HCT116 (cell line): ENCODE data around the gene EGF. TPM values are rescaled to one million over a fixed set of nuclear protein-coding genes. Genes with fewer than 3 reads are reported as not detected.
A peak's percentile ranks its signal among the peaks of the same experiment; 100 is the strongest.

Experiments
- ATAC-seq: fragments of 200-7000 bp; cut with Tn5 transposase; 2 replicates; pipeline ENCODE4 v1.9.1; 2020; ENCODE audit warnings: mild to moderate bottlenecking, moderate library complexity
- BruUV-seq: library from RNA; stranded (reverse); fragments of 400-500 nt; replicated peaks from 2 replicates; lab custom pipeline; 2021; lab: Mats Ljungman, UMichigan
- CTCF ChIA-PET: fragments of 300-600 bp; sonication (Branson Sonifier 250); formaldehyde crosslinking; loops from one replicate; lab custom pipeline; 2021; ENCODE audit warnings: antibody characterized with exemption; lab: Charles Lee
- POLR2A ChIA-PET: fragments of 300-600, 350-600 bp; sonication (Branson Sonifier 250); formaldehyde crosslinking; loops from one replicate; lab custom pipeline; 2021; ENCODE audit warnings: antibody characterized with exemption; lab: Charles Lee
- RAD21 ChIA-PET, 2 experiments: fragments of 300-600 bp; sonication (Branson Sonifier 250); formaldehyde crosslinking; loops; one replicate each; lab custom pipeline; 2023; ENCODE audit warnings: low total read pairs in 2 of 2; ENCODE audit not compliant: uncharacterized antibody in 2 of 2, unreplicated experiment in 2 of 2, low non-redundant PET in 1 of 2; lab: Charles Lee
- DNase-seq: peaks from one replicate; pipeline ENCODE4 v3.0.0-alpha.2; 2010; ENCODE audit warnings: low read depth, low spot score
- H2AFZ ChIP-seq: fragments of 200-600 bp; shearing (Covaris generic), sonication (generic); 2 replicates; pipeline ENCODE4 v1.6.1; 2017; ENCODE audit warnings: low read depth, mixed run types, mixed read lengths, antibody characterized with exemption, low read length; ENCODE audit not compliant: poor library complexity, severe bottlenecking
- H3K27ac ChIP-seq: 2 replicates; pipeline ENCODE4 v1.5.1; 2012; ENCODE audit warnings: low read depth, low read length
- H3K27me3 ChIP-seq: fragments of 200-600 bp; sonication (generic); 2 replicates; pipeline ENCODE4 v1.6.1; 2016; ENCODE audit warnings: mixed run types, low read length, mixed read lengths; ENCODE audit not compliant: insufficient read depth
- H3K36me3 ChIP-seq, 2 experiments: fragments of 200-500 bp in 1 of 2; fragments of 200-600 bp in 1 of 2; sonication (Bioruptor generic) in 1 of 2; sonication (generic) in 1 of 2; 2 replicates each; pipeline versions ENCODE4 v1.5.1 to v1.6.1; 2014 to 2016; ENCODE audit warnings: low read length in 2 of 2, inconsistent platforms in 1 of 2, mixed read lengths in 1 of 2, mixed run types in 1 of 2; ENCODE audit not compliant: insufficient read depth in 2 of 2, control insufficient read depth in 1 of 2
- H3K4me1 ChIP-seq, 2 experiments: fragments of 200-600 bp in 1 of 2; sonication (generic) in 1 of 2; 2 replicates each; pipeline versions ENCODE4 v1.5.1 to v1.6.1; 2012 to 2017; ENCODE audit warnings: low read length in 2 of 2, inconsistent platforms in 1 of 2, mild to moderate bottlenecking in 1 of 2, mixed read lengths in 1 of 2, mixed run types in 1 of 2, moderate library complexity in 1 of 2; ENCODE audit not compliant: insufficient read depth in 2 of 2, control insufficient read depth in 1 of 2
- H3K4me2 ChIP-seq: fragments of 200-600 bp; sonication (generic); 2 replicates; pipeline ENCODE4 v1.6.1; 2017; ENCODE audit warnings: mixed run types, low read length, mixed read lengths
- H3K4me3 ChIP-seq, 2 experiments: fragments of 200-600 bp in 1 of 2; sonication (generic) in 1 of 2; replicated peaks in 1 of 2; 2 replicates each; pipeline ENCODE4 v1.5.1; 2011 to 2016; ENCODE audit warnings: low read length in 2 of 2, control low read depth in 1 of 2, low read depth in 1 of 2, mild to moderate bottlenecking in 1 of 2, mixed read lengths in 1 of 2, mixed run types in 1 of 2
- H3K79me2 ChIP-seq: fragments of 200-600 bp; sonication (generic); 2 replicates; pipeline ENCODE4 v1.6.1; 2017; ENCODE audit warnings: mild to moderate bottlenecking, mixed run types, low read length, moderate library complexity, mixed read lengths; ENCODE audit not compliant: insufficient read depth
- H3K9ac ChIP-seq: fragments of 200-600 bp; sonication (generic); 2 replicates; pipeline ENCODE4 v1.6.1; 2016; ENCODE audit warnings: low read length, mixed read lengths
- H3K9me2 ChIP-seq: fragments of 200-600 bp; sonication (generic), shearing (Covaris generic); 2 replicates; pipeline ENCODE4 v1.6.1; 2017; ENCODE audit warnings: mixed run types, mild to moderate bottlenecking, moderate library complexity; ENCODE audit not compliant: insufficient read depth
- H3K9me3 ChIP-seq, 2 experiments: fragments of 200-500 bp in 1 of 2; fragments of 200-600 bp in 1 of 2; sonication (Bioruptor generic) in 1 of 2; sonication (generic) in 1 of 2; 2 replicates each; pipeline ENCODE4 v1.6.1; 2014 to 2017; ENCODE audit warnings: low read length in 2 of 2, mixed read lengths in 2 of 2, inconsistent platforms in 1 of 2, low read depth in 1 of 2, mild to moderate bottlenecking in 1 of 2, mixed run types in 1 of 2, moderate library complexity in 1 of 2; ENCODE audit not compliant: control insufficient read depth in 1 of 2, insufficient read depth in 1 of 2
- H4K20me1 ChIP-seq: fragments of 200-600 bp; sonication (generic), shearing (Covaris generic); 2 replicates; pipeline ENCODE4 v1.6.1; 2017; ENCODE audit warnings: mixed run types, mild to moderate bottlenecking, moderate library complexity; ENCODE audit not compliant: insufficient read depth
- CEBPB ChIP-seq: IDR thresholded peaks from 2 replicates; pipeline ENCODE4 v1.6.1; 2012; ENCODE audit warnings: low read depth
- RAD21 ChIP-seq: IDR thresholded peaks from 2 replicates; pipeline ENCODE4 v1.6.1; 2012; ENCODE audit warnings: low read depth, mild to moderate bottlenecking
- ZFX ChIP-seq: fragments of 450-650 bp; IDR thresholded peaks from 2 replicates; pipeline ENCODE4 v1.6.1; 2017
- intact Hi-C: fragments of 100-400 bp; cut with micrococcal nuclease; formaldehyde crosslinking; loops from 2 replicates; pipeline ENCODE4 v1.10.0; 2022
- total RNA-seq: library from RNA; stranded (reverse); gene quantifications from one replicate; pipeline ENCODE4 v1.2.1, GENCODE V29; 2021; ENCODE audit not compliant: unreplicated experiment
- TF ChIP-seq, protein P1 (sequence below), 3 experiments: fragments of 200-600 bp in 1 of 3; sonication (generic) in 1 of 3; IDR thresholded peaks in 2 of 3; conservative IDR thresholded peaks in 1 of 3; 2 replicates each; pipeline ENCODE4 v1.5.1; 2012 to 2017; ENCODE audit warnings: low read depth in 2 of 3, low read length in 2 of 3, antibody characterized with exemption in 1 of 3, borderline replicate concordance in 1 of 3, control low read depth in 1 of 3, mild to moderate bottlenecking in 1 of 3, mixed read lengths in 1 of 3, mixed run types in 1 of 3, moderate library complexity in 1 of 3; ENCODE audit not compliant: insufficient read depth in 1 of 3
- TF ChIP-seq, protein P2 (sequence below): IDR thresholded peaks from 2 replicates; pipeline ENCODE4 v1.6.1; 2012

EGF gene
- total RNA-seq, 1 experiment from 2014 or later: 0.57 TPM

DNA sequence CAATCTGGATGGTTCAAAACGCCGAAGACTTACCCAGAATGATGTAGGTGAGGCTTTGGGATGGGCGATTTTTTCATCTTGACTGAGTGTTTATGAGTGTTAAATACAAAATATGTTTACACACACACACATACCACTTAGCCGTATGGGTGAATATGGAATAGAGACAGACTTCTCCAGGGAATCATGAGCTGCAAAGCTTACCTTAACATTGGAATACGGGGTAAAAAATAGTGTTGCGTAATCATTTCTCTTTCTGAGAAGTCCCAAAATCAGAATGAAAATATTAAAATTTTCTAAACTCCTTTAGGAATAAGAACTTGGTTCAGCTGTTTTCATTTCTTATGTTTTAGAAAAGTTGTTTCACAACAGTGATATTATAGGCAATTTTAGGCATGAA, 63.5 kb downstream of the EGF start:
- Histone ChIP-seq H3K27ac (no peak overlapping the region), H3K27me3 (no peaks in the 10 kb centered on the region), H3K36me3 (no peaks in the 10 kb centered on the region), H3K9me2 (no peaks in the 10 kb centered on the region), H3K9me3 (no peaks in the 10 kb centered on the region), H3K4me2 (no peak overlapping the region), H3K79me2 (no peaks in the 10 kb centered on the region), H3K9ac (no peak overlapping the region), H3K4me3 (no peak overlapping the region), H3K4me1 (peaks cover 0 to 4% of the 10 kb centered on the region in 2 experiments; a peak in 1 of 4 replicates), H2AFZ (no peak overlapping the region), H4K20me1 (no peaks in the 10 kb centered on the region)
- BruUV-seq: no TSS peak
- CTCF ChIA-PET: interaction anchor here (1.4 kb wide), 1 partner anchor 548 kb away, joined by 3 read pairs; no protein-coding TSS in a partner anchor
- POLR2A ChIA-PET: no interaction called here
- RAD21 ChIA-PET: no interaction called here
- intact Hi-C loops: loop anchor here (5.0 kb wide), 2 partner anchors 149 to 274 kb away; partner anchors contain the start of genes CASP6 and RRH
- ATAC-seq (no peak), DNase-seq (no peak)
- TF ChIP-seq ZFX: no peak

DNA sequence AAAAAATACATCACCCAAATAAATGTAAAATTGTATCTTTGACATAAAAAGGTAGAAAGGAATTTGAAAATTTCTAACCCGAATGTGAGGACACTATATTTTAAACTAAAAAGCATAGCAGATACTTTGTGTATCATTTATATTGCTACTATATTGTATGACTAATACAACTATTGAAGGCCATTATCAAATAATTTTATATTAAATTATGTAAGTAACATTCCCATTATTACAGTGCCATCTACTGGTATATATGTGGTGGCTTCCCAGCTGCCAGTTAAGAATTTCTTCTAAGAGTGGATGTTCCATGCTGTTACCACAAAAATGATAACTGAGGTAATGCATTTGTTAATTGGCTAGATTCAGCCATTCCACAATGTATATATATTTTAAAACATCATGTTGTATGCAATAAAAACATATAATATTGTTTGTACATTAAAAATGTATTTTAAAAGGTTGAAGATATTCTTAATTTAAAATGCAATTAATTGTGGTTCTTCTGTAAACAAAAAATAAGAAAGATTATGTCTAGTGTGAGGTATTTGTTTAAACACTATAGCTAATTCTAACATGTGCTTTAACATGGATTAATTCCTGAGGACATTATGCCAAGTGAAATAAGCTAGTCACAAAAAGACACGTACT, 65.3 kb downstream of the EGF start:
- Histone ChIP-seq H3K9ac (no peak overlapping the region), H3K9me3 (no peaks in the 10 kb centered on the region), H3K9me2 (no peaks in the 10 kb centered on the region), H3K36me3 (no peaks in the 10 kb centered on the region), H3K4me1 (peaks cover 0 to 4% of the 10 kb centered on the region in 2 experiments; a peak in 1 of 4 replicates), H3K4me2 (no peak overlapping the region), H3K27me3 (no peaks in the 10 kb centered on the region), H2AFZ (no peak overlapping the region), H3K27ac (no peak overlapping the region), H4K20me1 (no peaks in the 10 kb centered on the region), H3K79me2 (no peaks in the 10 kb centered on the region), H3K4me3 (no peak overlapping the region)
- peak; percentile 80 for TF ChIP-seq RAD21
- TF ChIP-seq, protein P1, sequence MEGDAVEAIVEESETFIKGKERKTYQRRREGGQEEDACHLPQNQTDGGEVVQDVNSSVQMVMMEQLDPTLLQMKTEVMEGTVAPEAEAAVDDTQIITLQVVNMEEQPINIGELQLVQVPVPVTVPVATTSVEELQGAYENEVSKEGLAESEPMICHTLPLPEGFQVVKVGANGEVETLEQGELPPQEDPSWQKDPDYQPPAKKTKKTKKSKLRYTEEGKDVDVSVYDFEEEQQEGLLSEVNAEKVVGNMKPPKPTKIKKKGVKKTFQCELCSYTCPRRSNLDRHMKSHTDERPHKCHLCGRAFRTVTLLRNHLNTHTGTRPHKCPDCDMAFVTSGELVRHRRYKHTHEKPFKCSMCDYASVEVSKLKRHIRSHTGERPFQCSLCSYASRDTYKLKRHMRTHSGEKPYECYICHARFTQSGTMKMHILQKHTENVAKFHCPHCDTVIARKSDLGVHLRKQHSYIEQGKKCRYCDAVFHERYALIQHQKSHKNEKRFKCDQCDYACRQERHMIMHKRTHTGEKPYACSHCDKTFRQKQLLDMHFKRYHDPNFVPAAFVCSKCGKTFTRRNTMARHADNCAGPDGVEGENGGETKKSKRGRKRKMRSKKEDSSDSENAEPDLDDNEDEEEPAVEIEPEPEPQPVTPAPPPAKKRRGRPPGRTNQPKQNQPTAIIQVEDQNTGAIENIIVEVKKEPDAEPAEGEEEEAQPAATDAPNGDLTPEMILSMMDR (IDR thresholded peaks at IDR 0.05 in 2 of 3, conservative IDR thresholded peaks at IDR 0.05 in 1 of 3; ENCODE audit: borderline replicate concordance in 1 of 3, insufficient read depth in 1 of 3, low read depth in 2 of 3, low read length in 2 of 3): peak; percentile 57 to 75 (median 58)
- TF ChIP-seq CEBPB: 0 out of 2 replicates have a peak, but pooled peaks have one; percentile 15
- TF ChIP-seq, protein P2, sequence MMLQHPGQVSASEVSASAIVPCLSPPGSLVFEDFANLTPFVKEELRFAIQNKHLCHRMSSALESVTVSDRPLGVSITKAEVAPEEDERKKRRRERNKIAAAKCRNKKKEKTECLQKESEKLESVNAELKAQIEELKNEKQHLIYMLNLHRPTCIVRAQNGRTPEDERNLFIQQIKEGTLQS: no peak
- DNase-seq (peak; percentile 27), ATAC-seq (peak; percentile 68)
- ChIA-PET POLR2A (interaction anchor here (1.4 kb wide), 1 partner anchor 545 kb away, joined by 3 read pairs; the partner anchor contains the start of gene SEC24B), CTCF (interaction anchor here (0.9 to 1.7 kb wide), 7 partner anchors 12 to 556 kb away, joined by 3 to 6 read pairs (median 4); partner anchors contain the start of genes CASP6 and RRH), RAD21 (no interaction called here)
- intact Hi-C loops: loop anchor here (1.0 to 5.0 kb wide), 4 partner anchors 151 to 556 kb away; partner anchors contain the start of genes CASP6 and RRH
- no TSS peak for BruUV-seq
